Thyroid gland (tissue), 4 donors: Measurements from ENCODE around the gene GAS7.

Source experiments
- CTCF ChIP-seq, 6 experiments: fragments of 200-600 bp in 3 of 6; fragments of 450-650 bp in 3 of 6; sonication (generic) in 3 of 6; IDR thresholded peaks; one replicate each; pipeline ENCODE4 v1.5.1; 2016 to 2019; ENCODE audit warnings: antibody characterized with exemption in 6 of 6, mild to moderate bottlenecking in 2 of 6, inconsistent platforms in 1 of 6, moderate library complexity in 1 of 6
- POLR2A ChIP-seq, 2 donors: fragments of 450-650 bp; IDR thresholded peaks; one replicate each; pipeline ENCODE4 v1.6.1; 2017; ENCODE audit warnings: antibody characterized with exemption in 2 of 2, mild to moderate bottlenecking in 2 of 2, moderate library complexity in 1 of 2

GRCh38 chr17:9956474-9957131 is 241.8 kb downstream of the GAS7 start:
- no peak for TF ChIP-seq CTCF (IDR thresholded peaks at IDR 0.05)
- no peak for TF ChIP-seq POLR2A (IDR thresholded peaks at IDR 0.05)
